NT2/D1 (cell line): ENCODE data around the gene AFF1.

Experiments
- YY1 ChIP-seq: IDR thresholded peaks from 2 replicates; pipeline ENCODE4 v1.6.1; 2011; ENCODE audit not compliant: insufficient read length, insufficient read depth
- ZNF274 ChIP-seq: IDR thresholded peaks from 2 replicates; pipeline ENCODE4 v1.6.1; 2011; ENCODE audit warnings: mild to moderate bottlenecking, low read depth, low read length

DNA sequence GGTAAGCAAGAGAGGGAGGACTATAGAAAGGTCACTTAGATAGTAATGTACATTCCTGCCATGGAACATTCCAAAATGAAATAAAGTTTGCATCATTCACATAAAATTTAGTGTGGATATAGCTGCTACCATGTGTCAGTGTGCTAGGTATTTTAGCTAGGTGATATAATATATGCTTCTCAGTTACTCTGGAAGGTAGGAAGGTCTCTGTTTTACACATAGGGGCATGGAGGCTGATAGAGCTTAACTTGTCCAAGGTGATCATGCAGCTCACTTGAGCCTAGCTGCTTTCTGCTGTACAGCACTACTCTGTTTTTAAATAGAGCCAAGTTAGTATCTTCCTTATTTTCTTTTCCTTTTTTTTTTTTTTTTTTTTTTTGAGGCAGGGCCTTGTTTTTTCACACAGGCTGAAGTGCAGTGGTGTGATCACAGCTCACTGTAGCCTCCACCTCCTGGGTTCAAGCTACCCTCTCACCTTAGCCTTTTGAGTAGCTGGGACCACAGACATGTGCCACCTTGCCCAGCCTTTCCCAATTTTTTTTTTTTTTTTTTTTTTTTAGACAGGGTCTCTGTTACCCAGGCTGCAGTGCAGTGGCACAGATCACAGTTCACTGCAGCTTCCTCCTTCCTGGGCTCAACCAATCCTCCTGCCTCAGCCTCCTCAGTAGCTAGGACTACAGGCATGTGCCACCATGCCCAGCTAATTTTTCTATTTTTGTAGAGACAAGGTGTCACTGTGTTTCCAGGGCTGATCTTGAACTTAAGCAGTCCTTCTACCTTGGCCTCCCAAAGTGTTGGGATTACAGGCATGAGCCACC is 10.4 kb downstream of the AFF1 start:
- TF ChIP-seq YY1 (no peak), ZNF274 (no peak)
